Smooth muscle cell of the brain vasculature (primary cell): ENCODE measurements around the gene AVPR2.

ENCODE experiments used
- DNase-seq: peaks from one replicate; pipeline ENCODE4 v3.0.0-alpha.2; 2012; ENCODE audit warnings: low read depth, low spot score

AVPR2 gene

DNA sequence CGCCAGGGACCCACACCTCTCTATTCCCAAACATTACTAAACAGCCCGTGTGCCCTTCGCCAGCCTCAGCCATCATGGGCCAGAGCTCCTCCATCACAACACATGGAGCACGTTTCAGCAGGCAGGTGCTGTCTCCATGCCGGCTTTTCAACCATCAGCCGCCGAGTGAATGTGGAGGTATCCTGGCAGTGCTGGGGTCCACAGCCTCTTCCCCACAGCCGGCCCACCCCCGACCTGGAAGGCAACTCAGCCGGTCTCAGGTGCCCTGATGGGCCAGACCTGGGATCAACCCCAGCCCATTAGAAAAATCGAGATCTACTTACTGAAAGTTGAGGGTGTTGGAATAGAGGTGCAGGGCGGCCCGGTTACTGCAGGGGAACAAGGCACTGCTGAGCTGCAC is 27.3 kb downstream of the AVPR2 start:
- DNase-seq: no peak

DNA sequence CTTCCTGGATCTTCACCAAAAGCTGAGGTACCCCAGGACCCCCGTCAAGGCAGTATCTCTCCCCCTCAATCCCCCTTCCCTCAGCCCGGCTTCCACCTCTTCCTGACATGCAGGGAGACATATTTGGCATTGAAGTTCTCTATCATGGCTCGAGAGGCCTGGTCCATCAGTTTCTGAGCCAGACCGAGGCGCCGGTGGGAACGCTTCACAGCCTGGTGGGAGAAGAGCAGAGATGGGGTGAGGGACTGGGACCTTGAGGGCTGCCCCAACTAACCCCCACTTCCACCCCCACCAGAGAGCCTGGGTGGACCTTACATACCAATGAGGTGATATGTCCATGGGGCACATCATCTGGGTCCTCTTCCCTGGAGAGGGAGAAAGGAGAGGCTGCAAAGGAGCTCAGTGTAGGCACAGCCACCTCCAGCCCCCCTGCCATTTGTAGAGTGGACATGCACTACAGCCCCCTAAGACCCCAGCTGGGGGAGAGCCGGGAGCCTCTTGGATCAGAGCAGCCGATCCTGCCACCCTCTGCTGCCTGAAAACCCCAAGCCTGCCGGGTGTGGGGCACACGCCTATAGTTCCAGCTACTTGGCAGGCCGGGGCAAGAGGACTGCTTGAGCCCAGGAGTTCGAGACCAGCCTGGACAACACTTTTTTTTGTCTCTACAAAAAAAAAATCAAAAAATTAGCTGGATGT is 27.9 kb downstream of the AVPR2 start:
- no peak for DNase-seq

GRCh38 chrX:153933748-153934147 is 29.3 kb downstream of the AVPR2 start:
- no peak for DNase-seq

DNA sequence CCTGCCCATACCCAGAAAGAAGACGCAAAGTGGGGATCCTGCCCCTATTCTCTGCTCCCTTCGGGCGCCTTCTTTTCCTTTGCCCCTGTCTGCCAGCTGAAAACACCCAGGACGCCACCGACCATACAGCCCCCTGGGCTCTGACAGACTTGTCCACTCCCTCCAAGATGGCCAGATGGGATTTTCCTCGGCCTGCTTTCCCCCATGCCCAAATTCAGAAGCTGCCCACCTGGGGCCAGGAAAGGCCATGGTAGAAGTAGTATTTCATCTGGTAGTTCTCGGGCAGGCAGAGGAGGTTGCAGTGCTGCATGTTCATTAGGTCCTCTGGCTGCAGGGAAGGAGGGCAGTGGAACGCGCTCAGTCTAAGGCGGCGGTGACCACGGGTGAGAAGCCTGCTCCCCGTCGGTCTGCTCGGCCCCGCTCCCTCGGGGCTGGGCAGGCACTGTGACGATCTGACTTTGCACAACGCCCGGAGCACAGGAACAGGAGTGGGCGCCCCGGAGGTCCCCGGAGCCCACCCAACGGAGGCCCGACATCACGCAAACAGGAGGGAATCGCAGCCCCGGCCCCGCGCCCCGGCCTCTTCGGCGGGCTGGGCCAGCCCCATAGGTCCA is 29.8 kb downstream of the AVPR2 start:
- DNase-seq: no peak

GRCh38 chrX:153934762-153935325 is 30.4 kb downstream of the AVPR2 start, which contains the start of gene NAA10:
Gene NAA10, minus strand, starts transcription at chrX:153935037. Its CDS starts 133 bp downstream, at chrX:153934904.
- DNase-seq: no peak

- no peak for DNase-seq
Observed at GRCh38 chrX:153935326-153935851, 30.9 kb downstream of the AVPR2 start.

GRCh38 chrX:153937056-153937455 is 32.6 kb downstream of the AVPR2 start:
- DNase-seq: no peak

DNA sequence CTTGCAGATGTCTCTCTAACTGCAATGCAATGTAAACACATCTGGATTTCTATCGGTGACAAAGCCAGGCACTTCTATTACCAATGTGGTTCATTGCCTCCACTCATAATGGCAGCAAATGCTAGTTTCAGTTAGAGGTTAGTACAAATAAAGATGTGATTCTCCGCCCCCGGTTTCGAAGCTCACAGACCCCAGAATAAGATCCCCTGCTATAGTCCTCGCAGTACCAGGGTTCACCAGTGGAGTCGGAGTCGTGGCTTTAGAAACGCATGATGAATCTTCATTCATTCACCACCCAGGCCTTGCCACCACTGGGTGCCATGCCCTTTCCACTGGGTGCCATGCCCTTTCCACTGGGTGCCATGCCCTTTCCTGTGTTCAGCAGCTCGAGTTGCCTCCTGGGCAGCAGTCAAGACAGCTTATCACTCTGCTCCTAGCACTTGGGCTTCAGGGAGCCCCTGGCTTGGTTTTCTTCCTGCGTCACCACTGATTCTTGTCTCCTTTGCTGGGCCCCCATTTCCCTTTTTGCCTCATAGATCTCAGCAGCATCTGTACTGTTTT is 33.8 kb downstream of the AVPR2 start:
- DNase-seq: no peak

DNA sequence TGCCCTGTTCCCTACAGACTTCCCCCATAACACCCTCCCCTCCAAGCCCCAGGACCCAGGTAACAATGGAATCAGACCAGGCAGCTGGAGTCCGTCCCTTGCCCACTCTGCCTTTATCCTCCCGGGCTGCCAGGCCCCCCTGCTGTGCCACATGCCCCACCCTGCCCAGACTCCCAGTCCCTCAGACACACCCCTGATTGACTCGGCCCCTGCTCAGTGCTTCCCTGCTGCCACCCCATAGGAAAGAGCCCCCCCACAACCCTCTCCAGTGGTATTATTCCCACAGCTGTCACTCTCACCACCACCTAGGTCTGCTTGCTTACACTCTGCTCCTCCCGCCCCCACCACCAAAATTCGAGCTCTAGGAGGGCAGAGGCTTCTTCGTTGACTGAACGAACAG is 35.1 kb downstream of the AVPR2 start:
- no peak for DNase-seq

- DNase-seq: no peak
Observed at GRCh38 chrX:153941336-153942252, 37.1 kb downstream of the AVPR2 start.

DNA sequence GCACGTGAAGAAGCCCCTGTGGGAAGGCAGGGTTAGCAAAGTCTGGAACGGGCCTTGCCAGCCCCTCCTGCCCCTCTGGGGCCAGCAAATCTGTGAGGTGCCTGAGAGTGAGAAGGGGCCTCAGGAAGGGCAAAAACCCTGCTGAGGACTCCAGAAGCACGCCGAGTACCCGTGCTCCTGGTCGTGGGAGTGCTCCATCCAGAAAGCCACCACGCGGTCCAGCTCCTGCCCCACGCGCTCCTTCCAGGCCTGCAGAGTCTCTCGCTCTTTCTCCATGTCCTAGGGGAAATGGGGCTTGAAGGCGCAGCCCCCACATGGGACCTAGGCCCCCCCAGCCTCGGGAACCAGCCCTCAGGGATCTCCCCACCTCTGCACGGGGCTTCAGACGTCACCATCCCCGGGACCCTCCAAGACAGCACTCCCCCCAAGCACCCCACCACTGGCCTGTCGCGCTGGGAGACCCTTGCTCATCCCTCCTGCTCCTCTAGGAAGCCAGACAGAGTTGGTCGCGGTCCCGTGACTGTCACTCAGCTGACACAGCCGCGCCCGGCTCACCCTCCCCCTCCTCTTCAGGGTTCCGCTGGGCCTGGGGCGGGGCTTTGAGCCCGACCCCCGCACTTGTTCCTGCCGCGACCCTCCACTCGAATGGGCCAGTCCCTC is 39.8 kb downstream of the AVPR2 start, which contains the start of gene RENBP:
Gene RENBP, minus strand, starts transcription at position 504 of the 660 bp plus-strand sequence. Its CDS starts 33 bp downstream, at position 471.
- no peak for DNase-seq

DNA sequence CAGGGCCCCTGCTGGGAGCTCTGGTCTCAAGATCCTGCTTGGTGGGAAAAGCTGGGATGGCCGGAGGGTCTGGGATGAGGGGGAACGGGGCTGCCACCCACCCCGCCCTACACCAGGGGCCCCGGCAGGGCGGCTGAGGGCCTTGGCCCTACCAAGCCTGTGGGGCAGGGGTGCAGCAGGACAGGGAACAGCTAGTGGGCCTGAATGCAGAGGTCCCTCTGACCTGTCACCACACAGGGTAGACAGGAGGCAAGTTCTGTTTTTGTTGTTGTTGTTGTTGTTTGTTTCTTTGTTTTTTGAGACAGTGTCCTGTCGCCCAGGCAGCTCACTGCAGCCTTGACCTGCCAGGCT is 40.3 kb downstream of the AVPR2 start:
- DNase-seq: no peak

- no peak for DNase-seq
Observed at GRCh38 chrX:153945956-153946943, 41.8 kb downstream of the AVPR2 start.

GRCh38 chrX:153947009-153947769 is 42.7 kb downstream of the AVPR2 start:
- peak; percentile 45 for DNase-seq

- no peak for DNase-seq
Observed at GRCh38 chrX:153948002-153948466, 43.6 kb downstream of the AVPR2 start.

- DNase-seq: no peak
Observed at GRCh38 chrX:153948847-153949805, 44.7 kb downstream of the AVPR2 start.

GRCh38 chrX:153950127-153950526 is 45.7 kb downstream of the AVPR2 start:
- DNase-seq: no peak
